T-helper 22 cell (primary cell): Measurements from ENCODE around the gene TBC1D8.
"Not testable (repeated sequence)": the region's sequence is repeated elsewhere in the genome, so short reads cannot be mapped to it uniquely, and the experiment has no call there.

Experiments
- DNase-seq: peaks from one replicate; pipeline ENCODE4 v3.0.0-alpha.2; 2020; ENCODE audit warnings: low read depth

Gene TBC1D8

DNA sequence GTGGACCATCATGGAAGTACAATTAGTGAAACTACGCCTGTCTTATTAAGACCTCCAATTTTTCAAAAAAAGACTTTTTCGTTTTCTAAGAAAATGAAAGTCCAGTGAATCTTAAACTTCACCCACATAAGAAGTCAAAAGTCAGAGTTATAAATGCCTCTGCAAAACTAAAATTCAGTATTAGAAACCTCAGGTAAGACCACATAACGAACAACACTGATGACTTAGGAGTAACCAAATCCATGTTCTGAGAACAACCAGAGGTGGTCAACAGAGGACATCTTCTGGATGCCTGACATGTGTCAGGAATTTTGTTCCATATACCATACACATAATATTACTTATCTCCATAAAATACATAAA lies 86.7 kb downstream of the TBC1D8 start:
- DNase-seq, result no peak

- DNase-seq, result no peak
Measured at GRCh38 chr2:101064125-101064502, 87.1 kb downstream of the TBC1D8 start.

- DNase-seq, result no peak
Measured at GRCh38 chr2:101063352-101064124, 87.6 kb downstream of the TBC1D8 start.

- DNase-seq, result no peak
Measured at GRCh38 chr2:101058386-101058785, 92.8 kb downstream of the TBC1D8 start.

GRCh38 chr2:101057051-101057933 lies 93.9 kb downstream of the TBC1D8 start:
- DNase-seq, result no peak

DNA sequence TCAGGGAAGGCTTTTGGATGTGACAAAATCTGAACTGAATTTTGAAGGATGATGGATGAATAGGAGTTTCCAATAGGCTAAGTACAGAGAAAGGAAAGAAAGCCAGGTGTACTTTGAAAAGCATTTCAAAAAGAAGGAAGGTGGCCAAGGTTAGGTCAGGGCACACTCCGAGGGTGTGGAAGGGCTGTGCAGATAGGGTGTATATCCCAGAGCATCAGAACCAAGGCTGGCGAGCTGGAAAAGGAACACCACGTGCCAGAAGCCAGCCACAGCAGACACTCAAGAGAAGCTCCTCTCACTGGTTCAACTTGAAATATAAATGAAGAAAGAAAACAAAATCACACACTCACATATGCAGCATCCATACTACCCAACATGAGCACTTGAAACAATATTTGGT lies 98.1 kb downstream of the TBC1D8 start:
- no peak for DNase-seq

- no peak for DNase-seq
Measured at GRCh38 chr2:101052147-101052546, 99.0 kb downstream of the TBC1D8 start.

- DNase-seq, result not testable (repeated sequence)
Measured at GRCh38 chr2:101050886-101051285, 100.3 kb downstream of the TBC1D8 start.

DNA sequence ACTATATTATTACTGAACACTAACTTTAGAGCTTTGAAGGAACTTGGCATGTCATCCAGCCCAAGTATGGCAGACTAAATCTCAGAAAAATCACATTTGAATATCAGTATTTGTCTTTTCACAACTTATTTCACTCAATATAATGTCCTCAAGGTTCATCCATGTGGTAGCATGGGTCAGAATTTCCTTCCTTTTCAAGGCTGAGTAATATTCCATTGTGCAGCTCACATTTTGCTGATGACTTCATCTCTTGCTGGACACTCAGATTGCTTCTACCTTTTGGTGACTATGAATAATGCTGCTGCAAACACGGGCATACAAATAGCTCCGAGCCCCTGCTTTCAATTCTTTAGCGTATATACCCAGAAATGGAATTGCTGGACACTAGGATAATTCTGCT lies 102.4 kb downstream of the TBC1D8 start:
- DNase-seq, result no peak

DNA sequence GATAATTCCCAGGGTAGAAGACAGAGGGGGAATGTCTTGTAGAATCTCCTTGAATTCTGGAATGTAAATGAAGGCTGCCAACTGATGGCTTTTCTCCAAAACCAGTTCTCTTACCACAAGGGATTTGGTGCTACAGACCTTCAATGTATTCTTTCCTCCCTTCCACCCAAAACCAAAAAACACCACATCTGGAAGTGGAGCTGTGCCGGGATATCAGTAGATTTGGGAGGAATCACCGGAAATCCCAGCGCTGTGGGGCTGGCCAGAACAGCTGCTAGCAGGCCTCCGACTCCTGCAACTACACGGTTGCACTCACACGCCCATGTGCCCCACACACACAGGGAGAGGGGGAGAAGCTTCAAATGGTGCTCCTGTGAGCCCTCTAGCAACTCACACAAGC lies 103.4 kb downstream of the TBC1D8 start:
- no peak for DNase-seq

GRCh38 chr2:101047075-101047766 lies 104.0 kb downstream of the TBC1D8 start:
- DNase-seq, result no peak

- DNase-seq, result no peak
Measured at GRCh38 chr2:101045330-101045729, 105.9 kb downstream of the TBC1D8 start.

- DNase-seq, result no peak
Measured at GRCh38 chr2:101041413-101041812, 109.8 kb downstream of the TBC1D8 start.

DNA sequence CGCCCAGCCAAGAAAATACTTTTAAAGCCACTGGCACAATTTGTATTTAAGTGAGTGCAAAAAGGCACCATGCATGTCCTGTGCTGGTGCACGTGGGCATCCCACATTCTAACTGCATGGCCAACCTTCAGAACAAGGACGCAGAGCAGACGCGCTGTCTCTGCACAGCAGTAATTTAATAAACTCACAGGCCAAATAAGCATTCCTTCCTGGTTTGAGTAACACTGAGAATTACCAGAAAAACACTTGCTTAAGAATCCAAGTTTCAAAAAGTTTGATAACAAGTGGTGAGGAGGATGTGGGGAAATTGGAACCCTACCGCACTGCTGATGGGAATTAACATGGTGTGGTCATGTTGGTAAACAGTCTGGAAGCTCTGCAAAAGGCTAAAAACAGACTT lies 110.4 kb downstream of the TBC1D8 start:
- DNase-seq, result no peak

DNA sequence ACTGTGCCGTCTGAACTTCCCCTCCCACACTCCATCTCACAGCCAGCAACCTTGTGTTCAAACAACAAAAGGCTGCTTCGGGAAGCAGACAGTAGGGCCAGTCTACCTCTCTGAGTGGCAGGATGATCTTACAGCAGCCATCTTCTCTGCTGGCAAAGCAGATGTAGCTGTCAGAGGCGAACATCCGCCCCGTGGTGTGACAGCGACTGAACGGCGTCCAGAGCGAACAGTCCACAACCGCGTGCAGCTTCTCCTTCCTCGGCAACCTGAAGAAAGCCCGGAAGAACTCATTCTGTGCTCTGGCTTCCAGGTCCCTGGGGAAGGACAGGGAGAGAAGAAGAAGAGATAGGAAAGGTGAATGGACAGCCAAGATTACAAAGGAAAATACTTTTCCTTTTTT lies 111.1 kb downstream of the TBC1D8 start:
- no peak for DNase-seq

- DNase-seq, result no peak
Measured at GRCh38 chr2:101038455-101039255, 112.5 kb downstream of the TBC1D8 start.

DNA sequence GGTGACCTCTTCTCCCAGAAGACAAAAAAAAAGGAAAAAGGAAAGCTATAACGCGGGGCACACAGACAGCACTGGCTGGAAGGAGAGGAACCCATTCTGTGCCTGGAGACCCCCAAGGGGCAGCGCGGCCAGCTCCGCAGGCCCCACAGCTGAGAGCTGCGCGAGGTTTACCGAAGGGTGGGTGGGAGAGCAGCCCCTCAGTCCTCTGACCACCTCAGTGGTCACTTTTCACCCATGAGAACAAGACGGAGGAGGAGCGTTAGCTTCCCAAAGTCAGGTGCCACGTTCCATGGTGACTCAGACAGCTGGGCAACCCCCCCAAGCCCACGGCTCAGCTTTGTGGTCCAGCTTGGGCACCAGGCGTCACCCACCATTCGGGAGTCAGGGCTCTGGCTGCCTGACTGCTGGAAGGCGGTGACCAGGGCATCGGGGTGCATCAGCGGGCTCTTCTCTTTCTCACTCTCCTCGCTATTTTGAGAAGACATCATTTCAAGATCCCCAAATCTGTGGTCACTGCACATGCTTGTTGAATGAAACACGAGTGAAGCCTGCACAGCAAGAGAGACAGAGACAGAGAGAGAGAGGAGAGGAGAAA lies 113.9 kb downstream of the TBC1D8 start:
- DNase-seq, result no peak

DNA sequence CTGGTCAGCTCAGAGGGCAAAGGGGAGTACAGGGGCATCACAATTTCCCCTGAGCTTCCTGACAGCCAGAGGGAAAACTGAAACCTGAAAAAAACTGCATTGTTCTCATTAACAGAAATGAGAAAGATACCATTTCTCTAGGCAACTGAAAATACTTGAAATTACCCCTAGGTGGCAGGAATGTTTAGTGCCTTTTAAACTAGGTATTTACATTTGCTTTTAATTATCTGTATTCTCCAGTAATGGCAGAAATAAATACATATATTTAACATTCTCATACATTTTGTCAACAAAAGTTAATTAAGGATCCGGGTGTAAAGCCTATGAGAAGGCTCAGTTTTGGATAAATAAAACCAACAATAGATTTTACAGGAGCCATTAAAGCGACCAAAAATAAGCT lies 114.6 kb downstream of the TBC1D8 start:
- DNase-seq, result no peak

DNA sequence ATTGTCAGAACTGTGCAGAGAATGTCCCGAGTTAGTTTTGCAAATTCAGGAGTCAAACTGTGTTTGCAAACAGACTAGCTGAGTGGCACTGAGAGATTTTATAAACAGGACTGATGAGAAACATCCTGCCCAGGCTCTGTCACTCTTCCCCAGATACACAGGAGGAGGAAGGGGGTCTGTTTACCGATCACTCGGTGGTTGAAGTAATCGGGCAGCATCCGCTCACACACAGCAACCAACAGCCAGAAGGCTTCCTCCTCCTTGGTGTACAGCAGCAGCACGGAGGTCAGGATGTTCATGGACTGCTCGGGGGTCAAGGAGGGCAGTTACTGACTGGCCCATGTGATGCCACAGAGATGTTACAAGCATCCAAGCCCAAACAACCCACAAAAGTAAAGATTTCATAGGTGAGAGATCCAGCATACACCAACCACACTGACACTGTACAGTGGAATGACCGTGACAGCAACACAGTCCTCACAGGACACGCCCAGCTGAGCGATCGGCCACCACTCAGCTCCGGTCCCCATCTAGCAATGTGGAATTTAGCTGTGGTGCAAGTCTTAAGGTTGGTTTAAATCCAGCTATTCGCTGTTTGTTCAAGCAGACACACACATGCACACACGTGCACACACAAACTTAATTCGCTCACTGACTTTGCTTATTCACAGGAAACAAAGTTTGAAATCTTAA lies 119.0 kb downstream of the TBC1D8 start:
- no peak for DNase-seq

GRCh38 chr2:101030866-101031554 lies 120.2 kb downstream of the TBC1D8 start:
- DNase-seq, result no peak
